Vagina (tissue), 2 donors: Measurements from ENCODE around the gene SETBP1.

Experiments
- POLR2AphosphoS5 ChIP-seq, 2 donors: sonication (generic); formaldehyde crosslinking; IDR thresholded peaks; one replicate each; pipeline ENCODE4 v1.9.0; 2017; ENCODE audit warnings: antibody characterized with exemption in 2 of 2, mild to moderate bottlenecking in 2 of 2, low read depth in 1 of 2; ENCODE audit not compliant: insufficient read depth in 1 of 2
- TF ChIP-seq, protein P1 (sequence below), 3 experiments: fragments of 450-650 bp in 2 of 3; fragments of 200-600 bp in 1 of 3; sonication (generic) in 1 of 3; IDR thresholded peaks; one replicate each; pipeline ENCODE4 v1.5.1; 2017 to 2019; ENCODE audit warnings: antibody characterized with exemption in 3 of 3, mild to moderate bottlenecking in 2 of 3, moderate library complexity in 2 of 3

DNA sequence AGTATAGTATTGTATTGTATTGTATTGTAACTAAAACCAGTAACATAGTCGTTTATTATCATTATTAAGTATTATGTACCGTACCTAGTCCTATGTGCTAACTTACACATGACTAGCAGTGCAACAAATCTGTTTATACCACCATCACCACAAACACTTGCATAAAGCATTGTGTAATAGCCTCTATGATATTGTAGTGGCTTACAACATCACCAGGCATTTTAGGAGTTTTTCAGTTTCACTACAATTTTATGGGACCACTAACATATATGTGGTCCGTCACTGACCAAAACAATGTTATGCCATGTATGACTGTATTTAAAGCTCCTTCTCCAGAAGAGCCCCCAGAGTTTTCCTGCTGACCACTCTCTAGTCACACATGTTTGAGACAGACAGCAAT, 306.2 kb downstream of the SETBP1 start:
- TF ChIP-seq, protein P1, sequence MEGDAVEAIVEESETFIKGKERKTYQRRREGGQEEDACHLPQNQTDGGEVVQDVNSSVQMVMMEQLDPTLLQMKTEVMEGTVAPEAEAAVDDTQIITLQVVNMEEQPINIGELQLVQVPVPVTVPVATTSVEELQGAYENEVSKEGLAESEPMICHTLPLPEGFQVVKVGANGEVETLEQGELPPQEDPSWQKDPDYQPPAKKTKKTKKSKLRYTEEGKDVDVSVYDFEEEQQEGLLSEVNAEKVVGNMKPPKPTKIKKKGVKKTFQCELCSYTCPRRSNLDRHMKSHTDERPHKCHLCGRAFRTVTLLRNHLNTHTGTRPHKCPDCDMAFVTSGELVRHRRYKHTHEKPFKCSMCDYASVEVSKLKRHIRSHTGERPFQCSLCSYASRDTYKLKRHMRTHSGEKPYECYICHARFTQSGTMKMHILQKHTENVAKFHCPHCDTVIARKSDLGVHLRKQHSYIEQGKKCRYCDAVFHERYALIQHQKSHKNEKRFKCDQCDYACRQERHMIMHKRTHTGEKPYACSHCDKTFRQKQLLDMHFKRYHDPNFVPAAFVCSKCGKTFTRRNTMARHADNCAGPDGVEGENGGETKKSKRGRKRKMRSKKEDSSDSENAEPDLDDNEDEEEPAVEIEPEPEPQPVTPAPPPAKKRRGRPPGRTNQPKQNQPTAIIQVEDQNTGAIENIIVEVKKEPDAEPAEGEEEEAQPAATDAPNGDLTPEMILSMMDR (IDR thresholded peaks at IDR 0.05): no peak
- no peak for TF ChIP-seq POLR2AphosphoS5 (IDR thresholded peaks at IDR 0.05; ENCODE audit: insufficient read depth in 1 of 2, low read depth in 1 of 2)
